Loucy (cell line): Measurements from ENCODE around the gene GHDC.
A peak's percentile ranks its signal among the peaks of the same experiment; 100 is the strongest.

Experiments used
- H2AFZ ChIP-seq: fragments of 200-600 bp; sonication (generic); 2 replicates; pipeline ENCODE4 v1.6.0; 2016; ENCODE audit warnings: antibody characterized with exemption, mild to moderate bottlenecking, low read length, moderate library complexity
- H3F3A ChIP-seq: fragments of 200-600 bp; 2 replicates; pipeline ENCODE4 v1.6.0; 2016; ENCODE audit warnings: antibody characterized with exemption, low read depth, mild to moderate bottlenecking
- H3K27me3 ChIP-seq: fragments of 200-600 bp; sonication (generic); 2 replicates; pipeline ENCODE4 v1.6.1; 2014; ENCODE audit warnings: low read length, mild to moderate bottlenecking; ENCODE audit not compliant: insufficient read depth, poor library complexity, severe bottlenecking
- H3K36me3 ChIP-seq: fragments of 200-600 bp; sonication (generic); 2 replicates; pipeline ENCODE4 v1.6.1; 2016; ENCODE audit warnings: low read length; ENCODE audit not compliant: insufficient read depth
- H3K4me1 ChIP-seq: fragments of 200-600 bp; sonication (generic); 2 replicates; pipeline ENCODE4 v1.5.1; 2014; ENCODE audit warnings: low read length, mild to moderate bottlenecking; ENCODE audit not compliant: insufficient read depth, poor library complexity, severe bottlenecking
- H3K4me2 ChIP-seq: fragments of 200-600 bp; sonication (generic); 2 replicates; pipeline ENCODE4 v1.6.0; 2014; ENCODE audit warnings: antibody characterized with exemption, low read length, low read depth, mild to moderate bottlenecking; ENCODE audit not compliant: poor library complexity, severe bottlenecking
- H3K4me3 ChIP-seq: fragments of 200-600 bp; sonication (generic); 2 replicates; pipeline ENCODE4 v1.5.1; 2014; ENCODE audit warnings: low read length, mild to moderate bottlenecking, mixed read lengths; ENCODE audit not compliant: poor library complexity, severe bottlenecking
- H3K79me2 ChIP-seq: fragments of 200-600 bp; sonication (generic); 2 replicates; pipeline ENCODE4 v1.6.1; 2014; ENCODE audit warnings: low read length; ENCODE audit not compliant: insufficient read depth
- H3K9ac ChIP-seq: fragments of 200-600 bp; sonication (generic); 2 replicates; pipeline ENCODE4 v1.6.0; 2014; ENCODE audit warnings: mild to moderate bottlenecking, low read depth, low read length, moderate library complexity; ENCODE audit not compliant: poor library complexity, severe bottlenecking
- H3K9me2 ChIP-seq: fragments of 200-600 bp; sonication (generic); replicated peaks from 2 replicates; pipeline ENCODE4 v1.6.1; 2016; ENCODE audit warnings: low read depth, low read length, mixed read lengths
- H3K9me3 ChIP-seq: fragments of 200-600 bp; sonication (generic); 2 replicates; pipeline ENCODE4 v1.6.1; 2014; ENCODE audit warnings: mild to moderate bottlenecking, antibody characterized with exemption, low read length, low read depth; ENCODE audit not compliant: insufficient read depth
- H4K20me1 ChIP-seq: fragments of 200-600 bp; sonication (generic); 2 replicates; pipeline ENCODE4 v1.6.0; 2014; ENCODE audit warnings: antibody characterized with exemption, low read length, mild to moderate bottlenecking; ENCODE audit not compliant: insufficient read depth, poor library complexity, severe bottlenecking
- CTCF ChIP-seq: fragments of 200-600 bp; sonication (generic); conservative IDR thresholded peaks from 2 replicates; pipeline ENCODE4 v1.5.1; 2014; ENCODE audit warnings: mild to moderate bottlenecking, antibody characterized with exemption, low read length
- EZH2phosphoT487 ChIP-seq: fragments of 200-600 bp; IDR thresholded peaks from 2 replicates; pipeline ENCODE4 v1.6.1; 2018; ENCODE audit warnings: antibody characterized with exemption, mild to moderate bottlenecking, moderate library complexity, borderline replicate concordance

GHDC gene

GRCh38 chr17:42197564-42198156, 3.4 kb upstream of the GHDC start:
- H3K9ac ChIP-seq = no peak overlapping the region
- H3K4me1 ChIP-seq = peaks cover 12% of the 10 kb centered on the region
- H3K4me3 ChIP-seq = no peak overlapping the region
- H3K27me3 ChIP-seq = no peaks in the 10 kb centered on the region
- peaks cover 10% of the 10 kb centered on the region; the same call in 1 of the 2 replicates for H3K79me2 ChIP-seq
- no peaks in the 10 kb centered on the region for H3F3A ChIP-seq
- no peak overlapping the region for H3K4me2 ChIP-seq
- no peak overlapping the region for H2AFZ ChIP-seq
- H3K9me3 ChIP-seq = no peaks in the 10 kb centered on the region
- H3K9me2 ChIP-seq = no peaks in the 10 kb centered on the region
- no peaks in the 10 kb centered on the region for H4K20me1 ChIP-seq
- peaks cover 25% of the 10 kb centered on the region; the same call in 1 of the 2 replicates for H3K36me3 ChIP-seq
- TF ChIP-seq EZH2phosphoT487 (no peak), CTCF (no peak)

- Histone ChIP-seq H2AFZ (no peak overlapping the region), H3K27me3 (no peaks in the 10 kb centered on the region)
Measured at GRCh38 chr17:42193216-42193968, 902 bp downstream of the GHDC start.

More at GRCh38 chr17:42193216-42193968, 902 bp downstream of the GHDC start:
- H3K4me3 ChIP-seq = peak overlapping the region; percentile 95
- TF ChIP-seq EZH2phosphoT487 = no peak
- TF ChIP-seq CTCF = no peak
- H3K36me3 ChIP-seq = no peaks in the 10 kb centered on the region
- H3K79me2 ChIP-seq = peaks cover 10% of the 10 kb centered on the region; the same call in 1 of the 2 replicates
- H3K9me3 ChIP-seq = no peaks in the 10 kb centered on the region
- no peaks in the 10 kb centered on the region for H4K20me1 ChIP-seq
- H3K4me1 ChIP-seq = peaks cover 12% of the 10 kb centered on the region
- no peaks in the 10 kb centered on the region for H3K9me2 ChIP-seq
- peak overlapping the region; percentile 80 for H3K9ac ChIP-seq
- H3F3A ChIP-seq = no peaks in the 10 kb centered on the region
- H3K4me2 ChIP-seq = peak overlapping the region; percentile 91
